Cardiac muscle cell (in vitro differentiated cells and primary cell): ENCODE data around the gene TMCO5A. TPM values are rescaled to one million over a fixed set of nuclear protein-coding genes. Genes with fewer than 3 reads are reported as not detected.
"Not testable (repeated sequence)": the region's sequence is repeated elsewhere in the genome, so short reads cannot be mapped to it uniquely, and the experiment has no call there.

ENCODE experiments used
- DNase-seq, 2 donors: peaks; one replicate each; pipeline versions ENCODE4 v3.0.0 to v3.0.0-alpha.2; 2010 to 2017; ENCODE audit warnings: low read depth in 1 of 2, low spot score in 1 of 2
- H3K27ac ChIP-seq: fragments of 200-600 bp; sonication (generic); 2 replicates; pipeline ENCODE4 v1.5.1; 2016
- H3K27me3 ChIP-seq: fragments of 200-600 bp; sonication (generic); 2 replicates; pipeline ENCODE4 v1.6.0; 2016; ENCODE audit warnings: control low read depth
- H3K36me3 ChIP-seq: fragments of 200-600 bp; sonication (generic); 2 replicates; pipeline ENCODE4 v1.5.1; 2016; ENCODE audit warnings: control low read depth
- H3K4me1 ChIP-seq: fragments of 200-600 bp; sonication (generic); 2 replicates; pipeline ENCODE4 v1.8.1; 2017; ENCODE audit warnings: low read depth, mild to moderate bottlenecking, mixed run types
- H3K4me3 ChIP-seq: fragments of 200-600 bp; sonication (generic); 2 replicates; pipeline ENCODE4 v1.5.1; 2016; ENCODE audit warnings: mild to moderate bottlenecking
- H3K9me3 ChIP-seq: fragments of 200-600 bp; sonication (generic); 2 replicates; pipeline ENCODE4 v1.5.1; 2017; ENCODE audit warnings: low read depth, mild to moderate bottlenecking, control low read depth
- polyA plus RNA-seq: library from polyadenylated mRNA; unstranded; fragments of >200 nt; fragmentation: Nextera tagmentation; extraction: Ambion mirVana; gene quantifications from 2 replicates; pipeline ENCODE4 v1.2.1, GENCODE V29; 2016
- total RNA-seq: library from RNA; depleted of rRNA; stranded (reverse); fragments of >200 nt; gene quantifications from 2 replicates; pipeline ENCODE4 v1.2.3, GENCODE V29; 2016
- TF ChIP-seq, protein P1 (sequence below): IDR thresholded peaks from 2 replicates; pipeline ENCODE4 v1.5.1; 2012; ENCODE audit warnings: low read depth, mild to moderate bottlenecking, low read length

TMCO5A gene
- total and polyA plus RNA-seq, 2 experiments from 2014 or later = not detected

DNA sequence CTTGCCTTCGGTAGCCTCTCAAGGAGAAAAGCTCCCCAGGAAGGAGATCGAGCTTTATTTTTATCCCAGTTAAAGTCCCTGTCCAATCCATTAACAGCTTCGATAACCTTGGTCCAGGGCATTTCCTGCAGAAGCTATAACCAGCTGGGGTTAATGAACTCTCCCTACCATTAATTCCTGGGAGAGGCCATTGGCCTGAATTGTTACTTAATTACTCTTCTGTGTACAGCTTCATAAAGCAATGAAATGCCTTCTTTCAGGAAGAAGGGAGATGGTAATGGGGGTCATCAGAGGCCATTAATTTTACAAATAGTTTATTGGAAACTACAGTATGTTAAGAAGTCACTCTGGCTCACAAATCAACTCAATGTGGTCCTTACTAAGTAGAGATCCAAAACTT lies 1.9 kb upstream of the TMCO5A start:
- TF ChIP-seq, protein P1, sequence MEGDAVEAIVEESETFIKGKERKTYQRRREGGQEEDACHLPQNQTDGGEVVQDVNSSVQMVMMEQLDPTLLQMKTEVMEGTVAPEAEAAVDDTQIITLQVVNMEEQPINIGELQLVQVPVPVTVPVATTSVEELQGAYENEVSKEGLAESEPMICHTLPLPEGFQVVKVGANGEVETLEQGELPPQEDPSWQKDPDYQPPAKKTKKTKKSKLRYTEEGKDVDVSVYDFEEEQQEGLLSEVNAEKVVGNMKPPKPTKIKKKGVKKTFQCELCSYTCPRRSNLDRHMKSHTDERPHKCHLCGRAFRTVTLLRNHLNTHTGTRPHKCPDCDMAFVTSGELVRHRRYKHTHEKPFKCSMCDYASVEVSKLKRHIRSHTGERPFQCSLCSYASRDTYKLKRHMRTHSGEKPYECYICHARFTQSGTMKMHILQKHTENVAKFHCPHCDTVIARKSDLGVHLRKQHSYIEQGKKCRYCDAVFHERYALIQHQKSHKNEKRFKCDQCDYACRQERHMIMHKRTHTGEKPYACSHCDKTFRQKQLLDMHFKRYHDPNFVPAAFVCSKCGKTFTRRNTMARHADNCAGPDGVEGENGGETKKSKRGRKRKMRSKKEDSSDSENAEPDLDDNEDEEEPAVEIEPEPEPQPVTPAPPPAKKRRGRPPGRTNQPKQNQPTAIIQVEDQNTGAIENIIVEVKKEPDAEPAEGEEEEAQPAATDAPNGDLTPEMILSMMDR = no peak
- no peaks in the 10 kb centered on the region for H3K9me3 ChIP-seq

DNA sequence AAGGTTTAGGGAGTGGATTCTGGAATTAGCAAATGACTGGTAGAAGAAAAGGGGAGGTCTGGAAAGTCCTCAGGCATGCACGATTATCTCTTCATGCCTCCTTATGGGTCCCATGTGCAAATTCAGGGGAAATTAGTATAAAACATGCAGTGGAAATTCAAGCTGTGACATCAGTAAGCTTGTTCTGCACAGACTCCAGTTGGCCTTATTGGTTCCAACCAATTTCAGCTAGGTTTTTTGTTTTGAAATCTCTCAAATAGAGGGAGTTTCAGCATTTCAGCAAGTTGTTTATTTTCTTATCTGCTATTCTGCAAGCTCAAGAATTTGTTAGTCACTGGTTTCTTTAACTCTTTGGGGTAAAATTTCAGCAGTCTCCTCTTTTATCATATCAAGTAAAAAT lies 774 bp upstream of the TMCO5A start:
- TF ChIP-seq, protein P1 = no peak
- no peak overlapping the region for H3K27ac ChIP-seq
- no peaks in the 10 kb centered on the region for H3K36me3 ChIP-seq
- no peaks in the 10 kb centered on the region for H3K4me1 ChIP-seq
- no peak overlapping the region for H3K4me3 ChIP-seq
- H3K27me3 ChIP-seq = no peaks in the 10 kb centered on the region
- no peaks in the 10 kb centered on the region for H3K9me3 ChIP-seq
- peak in 1 of 2 donors; percentile 77 for DNase-seq

More for the DNA sequence above, 1.9 kb upstream of the TMCO5A start:
- DNase-seq = no peak
- H3K27me3 ChIP-seq = no peaks in the 10 kb centered on the region
- H3K4me1 ChIP-seq = no peaks in the 10 kb centered on the region
- no peak overlapping the region for H3K4me3 ChIP-seq
- H3K27ac ChIP-seq = no peak overlapping the region
- no peaks in the 10 kb centered on the region for H3K36me3 ChIP-seq

GRCh38 chr15:37940876-37941275 lies 6.4 kb downstream of the TMCO5A start:
- Histone ChIP-seq H3K27ac (no peak overlapping the region), H3K4me3 (no peak overlapping the region), H3K36me3 (no peaks in the 10 kb centered on the region), H3K9me3 (no peaks in the 10 kb centered on the region), H3K4me1 (no peaks in the 10 kb centered on the region), H3K27me3 (no peaks in the 10 kb centered on the region)
- TF ChIP-seq, protein P1 = no peak
- no peak for DNase-seq

- H3K4me1 ChIP-seq = no peaks in the 10 kb centered on the region
- no peaks in the 10 kb centered on the region for H3K36me3 ChIP-seq
- TF ChIP-seq, protein P1 = no peak
- no peak overlapping the region for H3K27ac ChIP-seq
- no peaks in the 10 kb centered on the region for H3K9me3 ChIP-seq
- no peaks in the 10 kb centered on the region for H3K27me3 ChIP-seq
- no peak overlapping the region for H3K4me3 ChIP-seq
- DNase-seq = no peak
Observed at GRCh38 chr15:37941779-37942178, 7.3 kb downstream of the TMCO5A start.

DNA sequence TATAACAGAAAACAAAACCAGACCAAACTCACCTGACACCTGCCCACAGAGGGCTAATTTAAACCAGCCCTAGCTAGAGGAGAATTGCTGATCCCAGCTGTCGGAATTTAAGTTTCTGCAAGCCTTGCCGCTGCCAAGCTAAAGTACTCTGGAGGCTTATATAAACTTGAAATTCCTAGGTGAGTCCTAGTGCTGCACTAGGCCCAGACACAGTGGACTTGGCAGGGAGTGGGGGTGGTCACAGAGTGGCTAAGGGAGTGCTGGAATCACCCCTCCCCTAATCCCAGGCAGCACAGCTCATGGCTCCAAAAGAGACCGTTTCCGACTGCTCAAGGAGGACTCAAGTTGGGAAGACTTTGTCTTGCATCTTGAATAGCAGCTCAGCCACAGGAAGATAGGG lies 17.6 kb downstream of the TMCO5A start:
- Histone ChIP-seq H3K27me3 (no peaks in the 10 kb centered on the region), H3K4me1 (no peaks in the 10 kb centered on the region), H3K9me3 (no peaks in the 10 kb centered on the region), H3K4me3 (no peak overlapping the region), H3K36me3 (no peaks in the 10 kb centered on the region), H3K27ac (no peak overlapping the region)
- no peak for DNase-seq
- TF ChIP-seq, protein P1 = no peak

DNA sequence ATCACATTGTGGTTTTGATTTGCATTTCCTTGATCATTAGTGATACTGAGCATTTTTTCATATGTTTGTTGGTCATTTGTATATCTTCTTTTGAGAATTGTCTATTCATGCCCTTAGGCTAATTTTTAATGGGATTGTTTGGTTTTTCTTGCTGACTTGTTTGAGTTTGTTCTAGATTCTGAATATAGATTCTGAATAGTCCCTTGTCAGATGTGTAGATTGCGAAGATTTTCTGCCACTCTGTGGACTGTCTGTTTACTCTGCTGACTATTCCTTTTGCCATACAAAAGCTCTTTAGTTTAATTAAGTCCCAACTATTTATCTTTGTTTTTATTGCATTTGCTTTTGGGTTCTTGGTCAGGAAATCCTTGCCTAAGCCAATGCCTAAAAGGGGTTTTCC lies 26.3 kb downstream of the TMCO5A start:
- H3K27ac ChIP-seq, H3K4me3 ChIP-seq, H3K4me1 ChIP-seq, H3K27me3 ChIP-seq, H3K9me3 ChIP-seq, DNase-seq, H3K36me3 ChIP-seq: not testable (repeated sequence)
